Mesothelial cell of epicardium (in vitro differentiated cells): Measurements from ENCODE around the gene ULK4. TPM values are rescaled to one million over a fixed set of nuclear protein-coding genes. Genes with fewer than 3 reads are reported as not detected.
"Not testable (repeated sequence)": the region's sequence is repeated elsewhere in the genome, so short reads cannot be mapped to it uniquely, and the experiment has no call there.

ENCODE experiments used
- DNase-seq, 2 experiments: peaks; one replicate each; pipeline ENCODE4 v3.0.0; 2021; ENCODE audit warnings: low spot score in 2 of 2; ENCODE audit not compliant: unreplicated experiment in 2 of 2
- H3K27ac Mint-ChIP-seq: 2 replicates; pipeline ENCODE4 v1.8.0; 2021; ENCODE audit warnings: mixed read lengths
- H3K27me3 Mint-ChIP-seq: 2 replicates; pipeline ENCODE4 v1.8.0; 2021; ENCODE audit warnings: low read depth, mixed read lengths
- H3K36me3 Mint-ChIP-seq: 2 replicates; pipeline ENCODE4 v1.8.0; 2021; ENCODE audit warnings: mixed read lengths
- H3K4me1 Mint-ChIP-seq: 2 replicates; pipeline ENCODE4 v1.8.0; 2021; ENCODE audit warnings: mixed read lengths
- H3K4me3 Mint-ChIP-seq: 2 replicates; pipeline ENCODE4 v1.8.0; 2021; ENCODE audit warnings: mild to moderate bottlenecking, moderate library complexity, mixed read lengths
- H3K9me3 Mint-ChIP-seq: 2 replicates; pipeline ENCODE4 v1.8.0; 2021; ENCODE audit warnings: mixed read lengths
- CTCF ChIP-seq: fragments of 200-600 bp; sonication (generic); IDR thresholded peaks from one replicate; pipeline ENCODE4 v1.5.0; 2021; ENCODE audit warnings: antibody characterized with exemption; ENCODE audit not compliant: unreplicated experiment
- total RNA-seq: library from RNA; stranded (reverse); gene quantifications from 3 replicates; pipeline ENCODE4 v1.2.1, GENCODE V29; 2021

Gene ULK4
- total RNA-seq, 1 donor from 2014 or later = 10.7 TPM

GRCh38 chr3:41989518-41989917 lies 27.6 kb upstream of the ULK4 start:
- DNase-seq = no peak
- Mint-ChIP-seq H3K9me3 (no peaks in the 10 kb centered on the region), H3K27ac (no peak overlapping the region), H3K4me1 (peaks cover 11% of the 10 kb centered on the region), H3K36me3 (no peaks in the 10 kb centered on the region), H3K27me3 (no peaks in the 10 kb centered on the region), H3K4me3 (no peak overlapping the region)
- TF ChIP-seq CTCF = no peak

GRCh38 chr3:41987627-41988026 lies 25.7 kb upstream of the ULK4 start:
- TF ChIP-seq CTCF = no peak
- no peak overlapping the region for H3K27ac Mint-ChIP-seq
- H3K36me3 Mint-ChIP-seq = no peaks in the 10 kb centered on the region
- no peak for DNase-seq
- H3K4me3 Mint-ChIP-seq = no peak overlapping the region
- H3K9me3 Mint-ChIP-seq = no peaks in the 10 kb centered on the region
- H3K27me3 Mint-ChIP-seq = no peaks in the 10 kb centered on the region
- peaks cover 11% of the 10 kb centered on the region for H3K4me1 Mint-ChIP-seq

GRCh38 chr3:41986561-41986960 lies 24.7 kb upstream of the ULK4 start:
- Mint-ChIP-seq H3K4me1 (peaks cover 8% of the 10 kb centered on the region), H3K27ac (no peak overlapping the region)

GRCh38 chr3:41985018-41985417 lies 23.1 kb upstream of the ULK4 start:
- H3K27me3 Mint-ChIP-seq = no peaks in the 10 kb centered on the region
- no peaks in the 10 kb centered on the region for H3K4me1 Mint-ChIP-seq
- no peak for DNase-seq
- no peaks in the 10 kb centered on the region for H3K9me3 Mint-ChIP-seq
- H3K4me3 Mint-ChIP-seq = no peak overlapping the region
- no peak overlapping the region for H3K27ac Mint-ChIP-seq
- H3K36me3 Mint-ChIP-seq = no peaks in the 10 kb centered on the region
- TF ChIP-seq CTCF = no peak

More at GRCh38 chr3:41986561-41986960, 24.7 kb upstream of the ULK4 start:
- no peak for DNase-seq
- Mint-ChIP-seq H3K4me3 (no peak overlapping the region), H3K27me3 (no peaks in the 10 kb centered on the region), H3K36me3 (no peaks in the 10 kb centered on the region), H3K9me3 (no peaks in the 10 kb centered on the region)
- TF ChIP-seq CTCF = no peak

GRCh38 chr3:41983091-41983490 lies 21.2 kb upstream of the ULK4 start:
- H3K4me3 Mint-ChIP-seq, H3K27me3 Mint-ChIP-seq, H3K9me3 Mint-ChIP-seq, H3K27ac Mint-ChIP-seq, H3K4me1 Mint-ChIP-seq, H3K36me3 Mint-ChIP-seq, DNase-seq: not testable (repeated sequence)

GRCh38 chr3:41977401-41977800 lies 15.5 kb upstream of the ULK4 start:
- DNase-seq, H3K27ac Mint-ChIP-seq, H3K27me3 Mint-ChIP-seq, H3K4me3 Mint-ChIP-seq, H3K4me1 Mint-ChIP-seq, H3K9me3 Mint-ChIP-seq, H3K36me3 Mint-ChIP-seq: not testable (repeated sequence)

- peak overlapping the region; percentile 66 for H3K27ac Mint-ChIP-seq
These were observed 13.7 kb upstream of the ULK4 start for GRCh38 chr3:41975416-41976103.

More at GRCh38 chr3:41975416-41976103, 13.7 kb upstream of the ULK4 start:
- Mint-ChIP-seq H3K27me3 (no peaks in the 10 kb centered on the region), H3K4me1 (peaks cover 7% of the 10 kb centered on the region), H3K36me3 (no peaks in the 10 kb centered on the region), H3K9me3 (peaks cover 4% of the 10 kb centered on the region), H3K4me3 (no peak overlapping the region)
- no peak for TF ChIP-seq CTCF
- no peak for DNase-seq
